KOPT-K1 (cell line): ENCODE results near the gene PLRG1.

Experiments used
- H3K27ac ChIP-seq: fragments of 200-600 bp; sonication (generic); 2 replicates; pipeline ENCODE4 v1.5.1; 2016; ENCODE audit warnings: antibody characterized with exemption, mild to moderate bottlenecking, low read depth, low read length; ENCODE audit not compliant: poor library complexity, severe bottlenecking
- H3K36me3 ChIP-seq: fragments of 200-600 bp; sonication (generic); 2 replicates; pipeline ENCODE4 v1.5.1; 2017; ENCODE audit warnings: antibody characterized with exemption, mild to moderate bottlenecking, low read length, moderate library complexity; ENCODE audit not compliant: insufficient read depth
- H3K9me3 ChIP-seq: fragments of 200-600 bp; sonication (generic); 2 replicates; pipeline ENCODE4 v1.5.1; 2017; ENCODE audit warnings: antibody characterized with exemption, low read length, mild to moderate bottlenecking; ENCODE audit not compliant: insufficient read depth, poor library complexity, severe bottlenecking

PLRG1 gene

DNA sequence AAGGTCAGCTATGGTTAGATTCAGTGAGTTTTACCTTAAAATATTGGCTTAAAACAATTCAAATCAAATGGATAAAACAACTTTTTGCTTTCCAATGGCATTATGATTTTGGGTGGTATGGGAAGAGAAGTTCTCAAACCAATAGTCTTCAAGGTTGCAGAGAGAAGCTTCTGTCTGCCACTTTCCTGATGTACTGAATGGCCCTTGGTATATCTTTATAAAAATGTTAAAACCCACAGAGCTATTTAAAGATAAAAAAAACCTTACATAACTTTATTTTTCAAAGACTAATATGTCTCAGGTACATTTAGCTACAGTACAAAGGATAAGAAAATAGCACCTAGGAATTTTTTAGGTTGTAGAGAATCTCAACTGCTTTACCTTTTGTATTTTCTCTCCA is 33.5 kb upstream of the PLRG1 start:
- no peak overlapping the region for H3K27ac ChIP-seq
- no peaks in the 10 kb centered on the region for H3K9me3 ChIP-seq
- no peaks in the 10 kb centered on the region for H3K36me3 ChIP-seq

DNA sequence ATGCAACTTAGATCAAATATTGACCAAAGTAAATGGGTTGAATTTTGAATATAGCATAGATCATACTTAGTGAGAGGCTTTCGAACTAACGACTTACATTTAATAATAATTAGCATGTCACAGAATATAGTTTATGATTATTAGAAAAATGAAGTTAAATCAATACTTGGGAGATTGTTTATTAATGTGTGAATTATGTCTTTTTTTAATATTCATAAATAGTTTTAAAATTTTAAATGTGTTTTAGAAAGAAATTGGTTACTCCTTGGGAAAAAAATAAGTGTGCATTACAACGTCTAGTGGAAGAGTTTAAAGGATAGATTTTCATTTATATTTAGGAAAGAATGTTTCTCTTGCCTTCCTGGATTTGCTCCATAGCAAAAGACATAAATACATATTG is 33.0 kb upstream of the PLRG1 start:
- no peaks in the 10 kb centered on the region for H3K9me3 ChIP-seq

DNA sequence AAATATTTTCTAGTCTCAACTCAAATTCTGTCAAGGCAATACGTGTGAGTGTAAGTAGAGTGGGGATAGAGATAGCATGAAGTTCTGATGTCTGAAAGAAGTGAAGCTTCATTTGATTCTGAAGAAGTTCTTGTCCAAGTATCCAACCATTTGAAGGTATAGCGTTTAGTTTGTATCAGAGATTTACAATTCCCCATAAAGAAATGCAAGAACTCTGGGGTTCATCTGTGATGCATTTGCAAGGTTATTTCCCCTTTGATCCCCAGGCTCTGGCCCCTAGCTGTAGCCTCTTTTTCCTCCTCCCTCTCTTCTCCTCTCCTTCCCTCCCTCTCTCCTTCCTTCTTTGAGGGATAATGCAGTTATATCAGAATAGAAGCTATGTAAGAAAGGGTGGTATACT is 32.5 kb upstream of the PLRG1 start:
- no peaks in the 10 kb centered on the region for H3K36me3 ChIP-seq
- no peaks in the 10 kb centered on the region for H3K9me3 ChIP-seq
- H3K27ac ChIP-seq: no peak overlapping the region

More for the DNA sequence above, 33.0 kb upstream of the PLRG1 start:
- Histone ChIP-seq H3K27ac (no peak overlapping the region), H3K36me3 (no peaks in the 10 kb centered on the region)

DNA sequence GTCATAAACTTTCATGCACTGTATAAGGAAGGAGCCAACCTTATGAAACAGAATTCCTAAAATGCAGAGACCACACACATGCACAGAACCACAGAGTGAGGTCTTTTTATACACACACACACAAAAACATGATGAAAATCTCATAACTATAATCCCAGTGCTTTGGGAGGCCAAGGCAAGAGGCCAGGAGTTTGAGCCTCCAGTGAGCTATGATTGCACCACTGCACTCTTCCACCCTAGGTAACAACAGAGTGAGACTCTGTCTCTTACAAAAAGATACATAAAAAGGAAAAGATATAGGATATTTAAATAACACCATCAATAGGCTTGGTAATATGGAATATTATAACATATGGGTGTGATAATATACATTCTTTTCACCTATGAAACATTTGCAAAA is 29.7 kb upstream of the PLRG1 start:
- no peak overlapping the region for H3K27ac ChIP-seq

DNA sequence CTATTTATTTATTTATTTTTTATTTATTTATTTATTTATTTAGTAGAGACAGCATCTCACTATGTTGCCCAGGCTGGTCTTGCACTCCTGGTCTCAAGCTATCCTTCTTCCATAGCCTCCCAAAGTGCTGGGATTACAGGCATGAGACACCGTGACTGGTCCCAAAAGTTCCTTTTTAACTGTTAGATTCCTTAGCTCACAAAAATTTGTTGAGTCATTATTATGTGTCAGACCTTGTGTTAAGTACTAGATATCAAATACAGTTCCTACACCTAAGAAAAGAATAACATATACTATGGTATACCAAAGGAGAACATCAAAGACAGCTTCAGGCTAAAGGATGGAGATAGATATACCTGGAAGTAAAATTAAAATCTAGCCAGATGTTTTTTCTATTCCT is 28.7 kb upstream of the PLRG1 start:
- Histone ChIP-seq H3K27ac (no peak overlapping the region), H3K9me3 (no peaks in the 10 kb centered on the region)

More for the DNA sequence above, 29.7 kb upstream of the PLRG1 start:
- H3K36me3 ChIP-seq: no peaks in the 10 kb centered on the region
- H3K9me3 ChIP-seq: no peaks in the 10 kb centered on the region

DNA sequence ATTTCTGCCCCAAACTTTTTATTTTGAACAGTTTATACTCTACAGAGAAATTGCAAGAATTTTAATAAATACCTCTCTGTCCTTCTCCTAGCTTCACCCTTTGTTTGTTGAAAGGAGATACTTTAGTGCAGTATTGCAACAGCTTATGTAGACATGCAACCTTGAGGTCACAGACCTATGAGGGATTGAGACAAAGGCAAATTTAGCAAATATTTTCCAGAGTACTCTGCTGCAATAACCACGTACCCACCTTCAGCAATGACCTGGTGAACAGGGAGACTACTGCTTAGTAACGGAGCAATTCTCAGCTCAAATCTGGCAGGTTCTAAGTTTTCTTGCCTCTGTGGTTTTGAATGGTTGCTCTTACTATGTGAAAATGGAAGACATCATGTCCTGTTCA is 27.1 kb upstream of the PLRG1 start:
- H3K27ac ChIP-seq: no peak overlapping the region
- H3K9me3 ChIP-seq: no peaks in the 10 kb centered on the region
- no peaks in the 10 kb centered on the region for H3K36me3 ChIP-seq

More for the DNA sequence above, 28.7 kb upstream of the PLRG1 start:
- H3K36me3 ChIP-seq: no peaks in the 10 kb centered on the region

DNA sequence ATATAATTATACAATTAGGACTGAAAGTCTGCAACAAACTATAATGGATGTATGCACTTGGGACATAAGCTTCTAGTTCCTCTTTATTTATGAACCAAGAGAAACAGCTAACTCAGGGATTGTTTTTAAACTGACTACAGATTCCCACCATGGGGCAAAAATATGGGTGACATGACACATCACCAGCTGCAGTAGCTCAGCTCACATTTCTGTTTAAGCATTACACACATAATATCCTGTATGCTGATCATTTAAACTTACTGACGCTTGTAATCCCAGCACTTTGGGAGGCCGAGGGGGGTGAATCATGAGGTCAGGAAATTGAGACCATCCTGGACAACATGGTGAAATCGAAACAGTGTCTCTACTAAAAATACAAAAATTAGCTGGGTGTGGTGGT is 24.1 kb upstream of the PLRG1 start:
- Histone ChIP-seq H3K9me3 (no peaks in the 10 kb centered on the region), H3K27ac (no peak overlapping the region), H3K36me3 (no peaks in the 10 kb centered on the region)

DNA sequence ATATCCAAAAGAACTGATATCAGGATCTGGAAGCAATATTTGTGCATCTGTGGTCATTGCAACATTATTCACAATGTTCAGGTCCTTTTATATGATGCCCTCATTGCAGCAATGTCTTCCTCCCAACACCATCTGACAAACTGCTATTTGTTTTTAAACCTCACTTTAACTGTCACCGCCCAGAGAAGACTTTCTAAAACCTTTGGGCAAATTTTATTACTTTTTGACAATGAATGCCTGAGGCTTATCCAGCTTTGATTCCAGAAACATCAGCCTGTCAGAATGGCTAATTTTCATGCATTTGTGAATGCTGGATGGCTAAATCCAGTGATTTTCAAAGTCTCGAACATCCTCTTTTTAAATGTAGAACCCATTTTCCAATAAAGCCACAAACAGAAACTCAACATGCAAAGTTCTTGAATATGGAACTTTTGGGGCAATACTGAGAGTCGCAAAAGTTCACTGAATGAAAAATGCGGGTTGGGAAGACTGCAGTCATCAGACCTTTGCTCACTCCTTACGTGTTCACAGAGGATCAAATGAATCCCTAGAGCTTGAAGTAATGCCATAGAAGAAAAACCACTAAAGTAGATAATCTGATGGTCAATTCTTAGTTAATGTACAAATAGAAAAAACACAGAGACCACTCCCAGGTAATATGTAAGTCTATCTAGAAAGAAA is 23.1 kb upstream of the PLRG1 start:
- Histone ChIP-seq H3K36me3 (no peaks in the 10 kb centered on the region), H3K9me3 (no peaks in the 10 kb centered on the region), H3K27ac (no peak overlapping the region)

DNA sequence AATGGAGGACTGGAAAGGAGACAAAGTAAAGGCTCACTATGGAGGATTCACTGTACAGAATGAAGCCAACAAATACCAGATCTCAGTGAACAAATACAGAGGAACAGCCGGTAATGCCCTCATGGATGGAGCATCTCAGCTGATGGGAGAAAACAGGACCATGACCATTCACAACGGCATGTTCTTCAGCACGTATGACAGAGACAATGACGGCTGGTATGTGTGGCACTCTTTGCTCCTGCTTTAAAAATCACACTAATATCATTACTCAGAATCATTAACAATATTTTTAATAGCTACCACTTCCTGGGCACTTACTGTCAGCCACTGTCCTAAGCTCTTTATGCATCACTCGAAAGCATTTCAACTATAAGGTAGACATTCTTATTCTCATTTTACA is 19.4 kb upstream of the PLRG1 start:
- no peaks in the 10 kb centered on the region for H3K36me3 ChIP-seq
- H3K9me3 ChIP-seq: no peaks in the 10 kb centered on the region
- H3K27ac ChIP-seq: no peak overlapping the region

DNA sequence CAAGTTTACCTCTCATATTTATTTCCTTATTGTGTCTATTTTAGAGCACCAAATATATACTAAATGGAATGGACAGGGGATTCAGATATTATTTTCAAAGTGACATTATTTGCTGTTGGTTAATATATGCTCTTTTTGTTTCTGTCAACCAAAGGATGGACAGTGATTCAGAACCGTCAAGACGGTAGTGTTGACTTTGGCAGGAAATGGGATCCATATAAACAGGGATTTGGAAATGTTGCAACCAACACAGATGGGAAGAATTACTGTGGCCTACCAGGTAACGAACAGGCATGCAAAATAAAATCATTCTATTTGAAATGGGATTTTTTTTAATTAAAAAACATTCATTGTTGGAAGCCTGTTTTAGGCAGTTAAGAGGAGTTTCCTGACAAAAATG is 18.8 kb upstream of the PLRG1 start:
- no peak overlapping the region for H3K27ac ChIP-seq
- H3K9me3 ChIP-seq: no peaks in the 10 kb centered on the region
- no peaks in the 10 kb centered on the region for H3K36me3 ChIP-seq

DNA sequence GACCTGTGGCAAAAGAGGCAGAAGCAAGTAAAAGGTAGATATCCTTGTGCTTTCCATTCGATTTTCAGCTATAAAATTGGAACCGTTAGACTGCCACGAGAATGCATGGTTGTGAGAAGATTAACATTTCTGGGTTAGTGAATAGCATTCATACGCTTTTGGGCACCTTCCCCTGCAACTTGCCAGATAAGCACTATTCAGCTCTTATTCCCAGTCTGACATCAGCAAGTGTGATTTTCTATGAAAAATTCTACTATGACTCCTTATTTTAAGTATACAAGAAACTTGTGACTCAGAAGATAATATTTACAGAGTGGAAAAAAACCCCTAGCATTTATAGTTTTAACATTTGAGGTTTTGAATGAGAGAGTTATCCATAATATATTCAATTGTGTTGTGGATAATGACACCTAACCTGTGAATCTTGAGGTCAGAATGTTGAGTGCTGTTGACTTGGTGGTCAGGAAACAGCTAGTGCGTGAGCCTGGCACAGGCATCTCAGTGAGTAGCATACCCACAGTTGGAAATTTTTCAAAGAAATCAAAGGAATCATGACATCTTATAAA is 16.5 kb upstream of the PLRG1 start:
- Histone ChIP-seq H3K9me3 (no peaks in the 10 kb centered on the region), H3K27ac (no peak overlapping the region), H3K36me3 (no peaks in the 10 kb centered on the region)

DNA sequence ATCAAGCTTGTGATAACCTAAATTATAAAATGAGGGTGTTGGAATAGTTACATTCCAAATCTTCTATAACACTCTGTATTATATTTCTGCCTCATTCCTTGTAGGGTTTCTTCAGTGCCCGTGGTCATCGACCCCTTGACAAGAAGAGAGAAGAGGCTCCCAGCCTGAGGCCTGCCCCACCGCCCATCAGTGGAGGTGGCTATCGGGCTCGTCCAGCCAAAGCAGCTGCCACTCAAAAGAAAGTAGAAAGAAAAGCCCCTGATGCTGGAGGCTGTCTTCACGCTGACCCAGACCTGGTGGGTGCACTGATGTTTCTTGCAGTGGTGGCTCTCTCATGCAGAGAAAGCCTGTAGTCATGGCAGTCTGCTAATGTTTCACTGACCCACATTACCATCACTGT is 15.5 kb upstream of the PLRG1 start:
- Histone ChIP-seq H3K36me3 (no peaks in the 10 kb centered on the region), H3K9me3 (no peaks in the 10 kb centered on the region), H3K27ac (no peak overlapping the region)

DNA sequence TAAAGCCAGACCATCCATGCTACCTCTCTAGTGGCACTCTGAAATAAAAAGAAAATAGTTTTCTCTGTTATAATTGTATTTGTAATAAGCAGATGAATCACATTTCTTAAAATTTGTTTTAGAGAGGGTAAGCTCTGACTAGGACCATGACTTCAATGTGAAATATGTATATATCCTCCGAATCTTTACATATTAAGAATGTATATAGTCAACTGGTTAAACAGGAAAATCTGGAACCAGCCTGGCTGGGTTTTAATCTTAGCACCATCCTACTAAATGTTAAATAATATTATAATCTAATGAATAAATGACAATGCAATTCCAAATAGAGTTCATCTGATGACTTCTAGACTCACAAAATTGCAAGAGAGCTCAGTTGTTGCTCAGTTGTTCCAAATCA is 14.1 kb upstream of the PLRG1 start:
- H3K27ac ChIP-seq: no peak overlapping the region
- H3K36me3 ChIP-seq: no peaks in the 10 kb centered on the region
- no peaks in the 10 kb centered on the region for H3K9me3 ChIP-seq

DNA sequence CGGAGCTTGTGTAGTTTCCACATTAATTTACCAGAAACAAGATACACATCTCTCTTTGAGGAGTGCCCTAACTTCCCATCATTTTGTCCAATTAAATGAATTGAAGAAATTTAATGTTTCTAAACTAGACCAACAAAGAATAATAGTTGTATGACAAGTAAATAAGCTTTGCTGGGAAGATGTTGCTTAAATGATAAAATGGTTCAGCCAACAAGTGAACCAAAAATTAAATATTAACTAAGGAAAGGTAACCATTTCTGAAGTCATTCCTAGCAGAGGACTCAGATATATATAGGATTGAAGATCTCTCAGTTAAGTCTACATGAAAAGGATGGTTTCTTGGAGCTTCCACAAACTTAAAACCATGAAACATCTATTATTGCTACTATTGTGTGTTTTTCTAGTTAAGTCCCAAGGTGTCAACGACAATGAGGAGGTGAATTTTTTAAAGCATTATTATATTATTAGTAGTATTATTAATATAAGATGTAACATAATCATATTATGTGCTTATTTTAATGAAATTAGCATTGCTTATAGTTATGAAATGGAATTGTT is 12.6 kb upstream of the PLRG1 start, which contains the start of gene FGB:
Gene FGB, plus strand, starts transcription at position 315 of the 558 bp plus-strand sequence. Its CDS starts 8 bp downstream, at position 323.
- Histone ChIP-seq H3K36me3 (no peaks in the 10 kb centered on the region), H3K27ac (no peak within 1 kb of the TSS), H3K9me3 (no peaks in the 10 kb centered on the region)

DNA sequence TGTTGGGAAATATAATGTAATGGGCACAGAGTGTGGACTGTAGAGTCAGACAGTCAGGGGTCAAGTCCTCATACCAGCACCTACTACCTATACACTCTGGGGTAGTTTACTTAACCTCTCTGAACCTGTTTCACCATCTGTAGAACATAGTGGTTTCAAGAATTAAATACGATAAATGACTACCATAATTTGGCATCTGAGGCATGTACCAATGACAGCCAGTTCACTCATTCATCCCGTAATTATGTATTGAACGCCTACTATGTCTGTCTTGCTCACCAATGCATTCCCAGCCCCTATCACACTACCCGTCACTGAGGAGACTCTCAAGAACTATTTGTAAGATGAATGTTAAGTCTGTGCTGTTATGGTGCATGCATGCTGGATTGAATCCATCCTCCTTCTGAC is 10.6 kb upstream of the PLRG1 start:
- Histone ChIP-seq H3K9me3 (no peaks in the 10 kb centered on the region), H3K27ac (no peak overlapping the region), H3K36me3 (no peaks in the 10 kb centered on the region)

DNA sequence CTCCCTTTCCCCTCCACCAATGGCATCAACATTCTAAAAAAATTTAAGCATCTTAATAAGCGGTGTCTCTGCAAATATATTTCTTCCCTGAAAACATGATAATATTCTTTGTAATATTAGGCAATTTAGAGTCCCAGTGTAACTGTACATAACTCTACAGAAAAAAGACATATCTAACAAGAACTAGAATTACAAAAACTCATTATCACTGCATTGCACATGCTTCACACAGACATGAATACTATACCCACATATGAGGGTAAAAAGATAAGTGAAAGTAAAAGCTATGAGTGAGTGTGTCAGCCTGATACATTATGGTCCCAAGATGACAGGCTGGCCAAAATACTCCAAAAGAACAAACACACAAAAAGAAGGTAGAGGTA is 10.2 kb upstream of the PLRG1 start:
- Histone ChIP-seq H3K27ac (no peak overlapping the region), H3K36me3 (no peaks in the 10 kb centered on the region), H3K9me3 (no peaks in the 10 kb centered on the region)
